Spleen (tissue), 7 donors: Measurements from ENCODE around the gene SLC22A15.

Source experiments
- CTCF ChIP-seq, 11 experiments: fragments of 200-600 bp in 7 of 11; fragments of 450-650 bp in 4 of 11; sonication (generic) in 4 of 11; IDR thresholded peaks in 8 of 11; conservative IDR thresholded peaks in 3 of 11; 1 replicate in 7 of 11; 2 replicates in 4 of 11; pipeline versions ENCODE4 v1.4.0 to v1.8.0; 2016 to 2021; ENCODE audit warnings: antibody characterized with exemption in 11 of 11, inconsistent platforms in 4 of 11, mild to moderate bottlenecking in 1 of 11
- POLR2A ChIP-seq, 3 donors: fragments of 450-650 bp; IDR thresholded peaks; one replicate each; pipeline ENCODE4 v1.5.1; 2017; ENCODE audit warnings: antibody characterized with exemption in 3 of 3, mild to moderate bottlenecking in 1 of 3
- POLR2AphosphoS5 ChIP-seq, 3 donors: sonication (generic); formaldehyde crosslinking; IDR thresholded peaks; one replicate each; pipeline ENCODE4 v1.5.1; 2017; ENCODE audit warnings: antibody characterized with exemption in 3 of 3
- donor health status: DM: no; HTN: no; CAD: no; lungs with moderate emphysema.
- donor health status: DM: no; HTN: no; CAD: no.
- donor health status: DM: no; HTN: no; CAD: no.

- TF ChIP-seq CTCF (IDR thresholded peaks at IDR 0.05 in 8 of 11, conservative IDR thresholded peaks at IDR 0.05 in 3 of 11), result no peak
- no peak for TF ChIP-seq POLR2AphosphoS5 (IDR thresholded peaks at IDR 0.05)
- no peak for TF ChIP-seq POLR2A (IDR thresholded peaks at IDR 0.05)
These were observed 23.8 kb upstream of the SLC22A15 start for GRCh38 chr1:115952547-115952946.
